Measurements from ENCODE around the gene AMD1.
"Not testable (repeated sequence)": the region's sequence is repeated elsewhere in the genome, so short reads cannot be mapped to it uniquely, and the experiment has no call there.

The AMD1 gene

DNA sequence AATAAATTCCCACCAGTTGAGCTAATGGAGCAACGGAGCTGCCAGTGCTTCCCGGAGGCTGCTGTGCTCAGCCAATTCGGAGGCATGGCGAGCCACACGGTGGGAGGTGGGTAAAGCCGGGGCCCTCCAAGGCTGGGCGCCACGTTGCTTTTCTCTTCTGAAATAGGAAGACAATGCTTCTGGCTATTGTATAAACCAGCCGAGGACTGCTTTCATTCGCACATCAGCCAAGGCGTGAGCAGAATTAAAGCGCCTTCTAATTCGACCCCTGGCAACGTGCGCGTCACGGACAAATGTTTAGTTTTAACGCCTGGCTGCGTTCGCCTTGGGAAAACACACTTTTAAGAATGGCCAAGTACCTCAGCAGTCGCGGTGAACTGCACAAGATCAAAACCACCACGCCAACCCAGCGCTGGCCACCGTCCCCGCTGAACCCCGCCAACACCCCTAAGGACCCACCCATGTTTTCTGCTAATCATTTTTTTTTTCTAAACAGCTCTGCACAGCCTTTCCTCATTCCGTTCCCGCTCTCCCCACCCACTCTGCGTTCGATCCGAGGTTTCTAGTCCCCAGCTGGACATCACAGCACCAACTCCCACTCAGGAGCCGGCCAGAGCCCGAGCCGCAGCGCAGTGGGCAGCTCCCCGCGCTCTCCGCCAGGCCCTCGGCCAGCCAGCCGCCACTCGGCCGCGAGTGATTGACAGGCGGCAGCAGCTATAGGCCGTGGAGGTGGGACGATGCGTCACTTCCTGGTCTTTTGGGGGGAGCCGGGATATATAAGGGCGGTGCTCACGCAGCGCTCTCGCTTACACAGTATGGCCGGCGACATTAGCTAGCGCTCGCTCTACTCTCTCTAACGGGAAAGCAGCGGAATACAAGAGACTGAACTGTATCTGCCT lies at the start of gene AMD1:
Gene AMD1, plus strand, starts transcription at position 805 of the 899 bp plus-strand sequence. CDS start 321 bp downstream, outside the sequence.
- peak; percentile 92 to 95 for DNase-seq

DNA sequence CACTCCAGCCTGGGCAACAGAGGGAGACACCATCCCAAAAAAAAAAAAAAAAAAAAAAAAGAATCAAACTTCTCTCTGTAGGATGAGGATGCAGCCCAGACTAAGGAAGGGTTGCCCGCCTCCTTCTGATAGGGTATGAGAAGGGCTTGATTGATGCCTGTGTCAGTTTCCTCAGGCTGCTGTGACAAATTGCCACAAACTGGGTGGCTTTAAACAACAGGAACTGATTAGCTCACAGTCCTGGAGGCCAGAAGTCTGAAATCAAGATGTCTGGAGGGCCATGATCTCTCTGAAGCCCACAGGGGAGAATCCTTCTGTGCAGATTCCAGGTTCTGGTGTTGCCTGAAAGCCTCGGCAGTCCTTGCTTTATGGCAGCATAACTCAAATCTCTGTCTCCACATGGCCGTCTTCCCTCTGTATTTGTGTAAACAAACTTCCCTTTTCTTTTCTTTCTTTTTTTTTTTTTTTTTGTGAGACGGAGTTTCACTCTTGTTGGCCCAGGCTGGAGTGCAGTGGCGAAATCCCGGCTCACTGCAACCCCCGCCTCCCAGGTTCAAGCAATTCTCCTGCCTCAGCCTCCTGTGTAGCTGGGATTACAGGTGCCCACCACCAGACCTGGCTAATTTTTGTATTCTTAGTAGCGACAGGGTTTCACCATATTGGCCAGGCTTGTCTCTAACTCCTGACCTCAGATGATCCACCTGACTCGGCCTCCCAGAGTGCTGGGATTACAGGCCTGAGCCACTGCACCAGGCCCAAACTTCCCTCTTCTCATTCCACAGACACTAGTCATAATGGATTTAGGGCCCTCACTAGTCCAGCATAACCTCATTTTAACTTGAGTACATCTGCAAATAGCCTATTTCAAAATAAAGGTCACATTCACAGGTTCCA lies 48.1 kb upstream of the AMD1 start:
- DNase-seq: no peak

DNA sequence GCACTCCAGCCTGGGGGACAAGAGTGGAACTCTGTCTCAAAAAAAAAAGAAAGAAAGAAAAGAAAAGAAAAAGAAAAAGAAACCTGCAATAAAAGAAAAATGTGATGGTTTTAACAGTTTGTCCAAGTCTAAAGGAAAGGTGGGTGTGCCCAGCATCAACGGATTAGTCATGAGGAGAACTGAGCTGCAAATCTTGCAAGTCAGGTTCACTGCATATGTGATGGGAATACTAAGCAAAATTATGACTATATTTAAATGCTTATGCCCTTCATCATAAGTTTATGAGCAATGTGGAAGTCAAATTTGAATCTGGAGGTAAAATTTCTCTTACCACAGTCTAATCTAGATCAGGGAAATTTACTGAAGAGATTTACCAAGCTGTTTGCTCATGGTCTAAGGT lies 46.2 kb upstream of the AMD1 start:
- DNase-seq: no peak

DNA sequence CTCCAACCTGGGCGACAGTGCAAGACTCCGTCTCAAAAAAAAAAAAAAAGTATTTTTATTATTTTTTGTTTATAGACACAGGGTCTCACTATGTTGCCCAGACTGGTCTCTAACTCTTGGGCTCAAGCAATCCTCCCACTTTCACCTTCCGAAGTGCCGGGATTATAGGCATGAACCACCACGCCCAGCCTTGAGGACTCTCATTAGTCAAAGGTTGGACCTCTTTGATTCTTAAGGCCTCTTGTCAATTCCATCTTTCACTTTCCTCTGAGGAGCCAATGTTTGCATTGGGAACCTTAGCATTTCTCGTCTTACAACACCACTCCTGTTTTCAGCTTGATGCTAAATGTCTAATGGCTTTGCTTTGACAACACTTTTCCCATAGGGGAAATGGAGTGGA lies 43.2 kb upstream of the AMD1 start:
- no peak for DNase-seq

DNA sequence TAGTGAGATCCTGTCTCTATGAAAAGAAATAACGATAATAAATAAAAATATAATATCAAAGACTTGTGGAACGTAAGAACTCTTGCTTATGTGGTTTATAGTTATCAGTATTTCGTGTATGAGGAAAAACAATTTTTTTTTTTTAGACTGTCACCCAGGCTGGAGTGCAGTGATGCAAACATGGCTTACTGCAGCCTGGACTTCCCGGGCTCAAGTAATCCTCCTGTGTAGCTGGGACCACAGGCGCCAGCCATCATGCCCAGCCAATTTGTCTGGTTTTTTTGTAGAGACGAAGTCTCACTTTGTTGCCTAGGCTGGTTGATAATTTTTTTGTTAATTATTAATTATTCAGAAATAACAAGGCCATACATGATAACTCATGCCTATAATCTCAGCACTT lies 40.8 kb upstream of the AMD1 start:
- no peak for DNase-seq

DNA sequence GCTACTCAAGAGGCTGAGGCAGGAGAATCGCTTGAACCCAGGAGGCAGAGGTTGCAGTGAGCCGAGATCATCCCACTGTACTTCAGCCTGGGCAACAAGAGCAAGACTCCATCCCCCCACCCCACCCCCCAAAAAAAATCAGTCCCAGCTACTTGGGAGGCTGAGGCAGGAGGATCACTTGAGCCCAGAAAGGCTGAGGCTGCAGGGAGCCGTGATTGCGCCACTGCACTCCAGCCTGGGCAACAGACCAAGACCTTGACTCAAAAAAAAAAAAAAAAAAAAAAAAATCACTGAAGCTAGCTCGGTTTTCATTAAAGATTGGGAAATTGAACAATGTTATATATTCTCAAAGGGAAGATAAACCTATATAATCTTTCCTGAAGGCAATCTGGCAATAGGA lies 38.8 kb upstream of the AMD1 start:
- not testable (repeated sequence) for DNase-seq

DNA sequence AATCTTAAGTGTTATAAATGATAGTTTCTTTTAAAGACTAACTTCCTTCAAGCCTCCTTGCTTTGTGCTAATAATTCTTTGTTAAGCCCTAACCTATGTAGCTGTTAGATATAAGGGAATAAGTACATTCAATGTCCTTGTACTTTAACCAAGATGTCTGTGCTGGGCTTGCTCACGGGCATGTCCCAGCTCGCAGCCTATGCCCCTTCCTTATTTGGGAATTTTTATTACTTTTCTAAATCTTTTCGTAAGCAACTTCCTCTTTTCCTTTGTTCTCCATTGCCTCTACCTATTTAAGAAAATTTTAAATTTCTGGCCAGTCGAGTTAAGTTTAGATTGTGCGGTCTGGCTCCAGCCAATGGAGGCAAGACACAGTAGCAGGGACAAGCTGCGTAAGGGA lies 33.3 kb upstream of the AMD1 start:
- no peak for DNase-seq

DNA sequence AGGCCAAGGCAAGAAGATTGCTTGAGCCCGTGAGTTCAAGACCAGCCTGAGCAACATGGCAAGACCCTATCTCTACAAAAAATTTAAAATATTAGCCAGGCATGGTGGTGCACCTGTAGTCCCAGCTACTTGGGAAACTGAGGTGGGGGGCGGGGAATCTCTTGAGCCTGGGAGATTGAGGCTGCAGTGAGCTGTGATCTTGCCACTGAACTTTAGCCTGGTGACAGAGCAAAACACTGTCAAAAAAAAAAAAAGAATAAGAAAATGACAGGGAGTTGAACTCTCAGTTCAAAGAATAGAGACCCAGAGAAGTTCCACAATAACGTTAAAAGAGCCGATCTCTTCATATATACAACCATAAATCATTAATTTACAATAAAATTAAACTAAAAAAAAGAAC lies 24.8 kb upstream of the AMD1 start:
- DNase-seq: no peak

DNA sequence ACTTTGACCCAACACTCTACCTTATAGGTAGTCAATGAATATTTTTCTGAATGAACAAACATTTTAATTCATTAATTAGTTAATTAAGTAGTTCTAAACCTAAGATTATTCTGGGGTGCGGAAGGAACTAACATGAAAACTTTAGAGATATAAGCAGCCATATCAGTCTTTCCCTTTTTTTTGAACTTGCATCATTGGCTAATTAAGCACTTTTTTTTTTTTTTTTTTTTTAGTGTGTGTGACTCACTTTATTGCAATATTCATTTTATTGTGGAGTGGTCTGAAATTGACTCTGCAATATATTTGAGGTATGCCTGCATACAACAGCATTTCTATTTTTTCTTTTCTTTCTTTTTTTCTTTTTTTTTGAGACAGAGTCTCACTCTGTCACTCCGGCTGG lies 21.8 kb upstream of the AMD1 start:
- no peak for DNase-seq

DNA sequence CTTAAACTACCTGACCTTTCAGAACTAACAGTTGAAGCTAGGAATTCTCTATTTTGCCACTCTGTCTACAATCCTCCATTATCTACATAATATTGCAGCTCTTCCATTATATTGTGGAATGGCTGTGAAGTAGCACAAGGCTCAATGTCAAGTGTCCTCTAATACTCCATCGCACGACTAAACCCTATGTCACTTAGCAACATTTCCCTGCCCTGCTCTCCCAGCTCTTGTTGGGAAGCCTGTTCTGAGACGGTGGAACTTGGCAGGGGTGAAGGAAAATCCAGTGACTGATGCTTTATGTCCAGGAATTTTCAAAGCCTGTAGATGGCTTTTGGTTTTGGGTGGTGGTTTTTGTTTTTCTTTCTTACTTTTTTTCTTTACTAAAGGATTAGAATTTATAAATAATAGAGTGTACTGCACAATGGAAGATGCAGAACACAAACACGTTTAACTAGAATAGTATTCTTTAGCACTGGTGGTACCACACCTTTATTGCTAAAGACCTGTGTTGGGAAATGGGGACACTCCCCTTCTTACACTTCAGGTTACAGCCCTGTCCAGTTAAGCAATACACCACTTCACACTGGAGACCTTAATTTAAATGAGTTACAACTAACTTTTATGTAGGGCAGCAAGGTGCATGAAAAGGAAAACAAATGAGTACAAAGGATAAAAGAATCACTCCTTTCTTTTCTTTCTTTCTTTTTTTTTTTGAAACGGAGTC lies 20.7 kb upstream of the AMD1 start:
- DNase-seq: no peak

DNA sequence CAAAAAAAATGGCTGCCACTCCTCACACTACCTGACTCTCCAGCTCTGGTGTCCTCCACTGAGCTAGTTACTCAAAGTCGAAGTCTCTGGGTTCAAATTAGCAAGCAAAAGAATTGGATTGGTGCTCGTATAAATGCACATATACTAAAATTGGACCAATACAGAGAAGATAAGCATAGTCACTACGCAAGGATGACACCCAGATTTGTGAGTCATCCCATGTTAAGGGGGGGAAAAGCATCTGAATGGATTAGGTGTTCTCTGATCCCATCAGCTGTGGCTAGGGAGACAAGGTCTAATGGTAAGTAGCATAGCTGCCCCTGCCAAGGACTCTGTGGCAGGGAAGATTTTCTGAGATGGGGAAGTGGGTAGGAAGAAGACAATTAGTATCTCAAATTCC lies 18.3 kb upstream of the AMD1 start:
- no peak for DNase-seq

DNA sequence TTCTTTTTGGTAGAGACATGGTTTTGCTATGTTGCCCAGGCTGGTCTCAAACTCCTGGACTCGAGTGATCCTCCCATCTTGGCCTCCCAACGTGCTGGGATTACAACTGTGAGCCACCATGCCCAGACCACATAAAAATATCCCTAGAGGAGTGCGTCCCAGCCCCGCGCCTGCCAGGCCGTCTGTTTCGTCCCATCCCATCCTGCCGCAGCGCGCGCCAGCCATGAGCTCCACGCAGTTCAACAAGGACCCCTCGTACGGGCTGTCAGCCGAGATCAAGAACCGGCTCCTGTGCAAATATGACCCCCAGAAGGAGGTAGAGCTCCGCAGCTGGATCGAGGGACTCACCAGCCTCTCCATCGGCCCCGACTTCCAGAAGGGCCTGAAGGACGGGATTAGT lies 16.6 kb upstream of the AMD1 start:
- no peak for DNase-seq

DNA sequence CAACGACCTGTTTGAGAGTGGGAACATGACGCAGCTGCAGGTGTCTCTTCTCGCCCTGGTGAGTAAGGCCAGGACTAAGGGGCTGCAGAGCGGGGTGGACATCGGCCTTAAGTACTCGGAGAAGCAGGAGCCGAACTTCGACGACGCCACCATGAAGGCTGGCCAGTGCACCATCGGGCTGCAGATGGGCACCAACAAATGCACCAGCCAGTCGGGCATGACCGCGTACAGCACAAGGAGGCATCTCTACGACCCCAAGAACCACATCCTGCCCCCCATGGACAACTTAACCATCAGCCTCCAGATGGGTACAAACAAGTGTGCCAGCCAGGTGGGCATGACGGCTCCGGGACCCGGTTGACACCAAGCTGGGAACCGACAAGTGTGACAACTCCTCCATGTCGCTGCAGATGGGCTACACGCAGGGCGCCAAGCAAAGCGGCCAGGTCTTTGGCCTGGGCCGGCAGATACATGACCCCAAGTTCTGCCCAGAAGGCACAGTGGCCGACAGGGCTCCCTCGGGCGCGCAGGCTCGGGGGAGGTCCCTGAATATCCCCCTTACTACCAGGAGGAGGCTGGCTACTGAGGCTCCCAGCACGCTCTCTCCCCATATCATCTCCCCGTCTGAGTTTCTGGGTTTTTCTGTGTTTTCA lies 15.9 kb upstream of the AMD1 start:
- no peak for DNase-seq

DNA sequence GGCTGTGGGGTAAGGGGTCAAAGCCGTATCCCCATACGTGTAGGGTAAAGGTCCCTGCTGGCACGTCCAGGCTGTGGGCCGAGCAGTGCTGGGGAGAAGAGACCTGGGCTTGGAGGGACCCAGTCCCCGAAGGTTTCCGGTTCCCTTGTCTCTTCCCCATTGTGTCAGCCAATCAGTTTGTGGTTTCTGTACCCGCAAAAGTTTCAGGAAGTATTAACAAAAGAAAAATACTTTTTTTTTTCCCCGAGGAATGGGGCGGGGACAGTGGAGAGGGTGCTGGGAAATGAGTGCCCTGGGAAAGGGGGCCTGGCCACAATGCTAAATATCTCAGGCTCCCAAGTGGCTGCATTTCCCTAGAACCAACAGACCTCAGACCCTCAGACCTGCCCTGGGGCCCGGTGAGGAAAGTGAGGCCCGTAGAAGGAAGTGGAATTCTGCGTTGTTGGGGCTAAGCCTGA lies 15.2 kb upstream of the AMD1 start:
- DNase-seq: no peak

DNA sequence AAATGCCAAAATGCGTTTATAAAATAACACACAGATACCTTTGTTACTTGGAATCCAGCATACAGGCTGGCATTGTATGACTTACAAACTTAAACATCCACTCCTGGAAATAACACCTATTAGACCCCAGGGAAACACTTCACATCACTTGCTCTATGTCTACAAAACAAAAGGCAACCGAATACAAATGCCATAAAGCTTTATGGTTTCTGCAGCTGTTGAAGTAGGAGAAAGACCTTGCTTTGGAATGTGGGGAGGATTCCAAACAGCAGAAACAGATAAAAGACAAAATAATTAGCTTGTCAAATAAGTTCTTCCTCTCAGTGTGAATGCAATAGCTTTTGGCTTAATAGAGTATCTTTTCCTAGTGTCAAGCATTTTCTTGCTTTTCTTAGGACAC lies 9.8 kb upstream of the AMD1 start:
- no peak for DNase-seq

DNA sequence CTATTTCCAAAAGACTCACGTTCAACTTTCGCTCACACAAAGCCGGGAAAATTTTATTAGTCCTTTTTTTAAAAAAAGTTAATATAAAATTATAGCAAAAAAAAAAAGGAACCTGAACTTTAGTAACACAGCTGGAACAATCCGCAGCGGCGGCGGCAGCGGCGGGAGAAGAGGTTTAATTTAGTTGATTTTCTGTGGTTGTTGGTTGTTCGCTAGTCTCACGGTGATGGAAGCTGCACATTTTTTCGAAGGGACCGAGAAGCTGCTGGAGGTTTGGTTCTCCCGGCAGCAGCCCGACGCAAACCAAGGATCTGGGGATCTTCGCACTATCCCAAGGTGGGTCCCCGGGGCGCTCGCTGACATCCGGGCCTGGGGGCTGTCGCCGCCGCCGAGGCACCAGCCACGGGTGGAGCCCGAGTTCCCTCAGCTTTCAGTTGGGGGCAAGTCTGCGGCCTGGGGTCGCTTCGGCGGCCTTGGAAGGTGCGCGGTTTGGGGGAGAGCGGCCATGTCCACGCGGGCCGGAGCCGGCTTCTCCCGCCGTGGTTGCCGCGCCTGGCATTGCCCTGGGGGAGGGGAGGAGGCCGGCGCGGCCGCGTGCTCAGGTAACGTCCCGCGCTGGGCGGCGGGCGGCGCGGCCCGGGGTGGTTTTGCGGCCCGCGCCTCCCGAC lies 429 bp downstream of the AMD1 start:
- DNase-seq: peak; percentile 31 to 32

DNA sequence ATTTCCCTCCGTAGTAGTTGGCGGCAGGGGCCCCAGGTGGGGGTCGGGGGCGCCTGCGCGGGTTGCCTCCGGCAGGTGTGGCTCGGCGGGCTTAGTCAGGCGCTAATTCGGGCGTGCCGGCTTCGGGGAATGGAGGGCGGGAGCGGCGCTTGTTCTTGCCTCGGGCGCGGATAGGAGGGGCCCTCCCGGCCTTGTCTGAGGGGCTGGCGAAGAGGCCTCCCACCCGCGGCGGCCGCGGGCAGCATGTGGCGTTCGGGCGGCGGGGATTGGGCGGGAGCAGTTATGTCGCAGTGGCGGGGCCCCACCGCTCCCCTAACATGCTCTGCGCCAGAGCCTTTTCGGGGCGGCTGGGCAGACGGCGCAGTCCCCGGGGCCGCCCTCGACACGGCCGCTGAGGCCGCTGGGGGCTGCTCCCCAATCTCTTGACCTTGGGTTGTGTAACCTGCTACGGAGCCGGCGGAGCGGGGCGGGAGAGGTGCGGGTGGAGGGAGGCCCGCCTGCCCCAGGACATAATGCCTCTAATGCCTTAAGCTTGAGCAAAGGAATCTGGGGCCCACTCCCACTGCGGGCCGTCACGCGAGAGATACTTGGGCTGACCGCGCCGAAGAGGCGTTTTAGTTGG lies 1.1 kb downstream of the AMD1 start:
- DNase-seq: peak in 1 of 2 experiments; percentile 32

DNA sequence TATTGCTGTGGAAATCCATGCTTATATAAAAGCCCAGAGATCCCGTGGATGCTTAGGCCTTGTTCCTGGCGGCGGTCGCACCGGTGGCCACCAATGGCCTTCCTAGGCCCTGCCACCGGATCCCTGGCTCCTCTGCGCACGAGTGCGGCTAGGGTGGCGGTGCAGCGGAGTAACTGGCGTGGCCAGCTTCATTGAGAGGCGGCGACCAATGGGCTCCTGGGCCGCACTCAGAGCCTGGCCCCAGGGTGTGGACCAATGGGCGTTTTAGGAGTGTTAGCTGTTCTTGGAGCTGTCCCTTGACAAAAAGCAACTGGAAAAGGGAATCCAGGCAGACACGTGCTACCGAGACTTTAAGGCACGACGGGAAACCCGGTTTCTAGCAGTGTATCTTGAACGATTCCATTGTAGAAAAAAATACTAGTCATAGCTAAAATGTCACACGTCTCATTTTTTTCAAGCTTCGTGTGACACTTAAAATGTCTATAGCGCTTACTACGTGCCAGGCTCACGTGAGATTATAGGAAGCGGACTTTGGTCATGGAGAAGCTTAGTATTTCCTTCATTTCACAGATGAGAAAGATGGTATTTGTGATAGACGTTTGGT lies 1.7 kb downstream of the AMD1 start:
- DNase-seq: peak; percentile 70 to 74

DNA sequence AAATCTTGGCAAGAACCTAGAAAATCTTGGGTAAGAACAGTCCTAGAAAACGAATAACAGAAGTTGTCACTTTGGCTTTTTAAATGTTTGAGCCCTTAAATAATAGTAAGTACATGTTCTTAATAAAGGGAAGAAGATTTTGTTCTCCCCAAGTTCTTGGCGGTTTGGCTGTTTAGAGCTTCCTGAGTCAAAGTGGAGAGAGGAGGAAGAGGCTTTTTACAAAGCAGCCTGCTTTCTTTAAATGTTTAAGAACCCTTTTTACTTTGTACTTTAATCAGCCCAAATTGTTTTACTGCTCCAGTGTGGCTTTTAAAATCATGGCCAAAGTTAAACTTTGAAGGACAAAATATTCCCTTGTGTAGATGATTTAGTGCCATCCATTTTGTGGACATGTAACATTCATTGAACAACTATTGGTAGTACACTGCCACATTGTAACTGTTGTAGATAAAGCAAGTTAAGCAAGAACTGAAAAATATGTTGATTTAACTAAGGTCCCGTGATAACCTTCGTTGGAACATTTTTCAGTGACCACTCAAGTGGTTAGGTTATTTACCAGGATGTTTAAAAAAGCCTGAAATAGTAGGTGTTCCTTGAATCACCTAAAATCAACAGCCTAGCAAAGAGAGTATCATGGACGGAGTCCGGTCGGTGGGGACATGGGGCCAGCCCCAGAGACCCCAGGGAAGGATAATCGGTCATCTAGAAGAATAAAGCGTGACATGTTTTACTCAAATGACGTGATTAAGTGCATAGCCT lies 2.4 kb downstream of the AMD1 start:
- no peak for DNase-seq

DNA sequence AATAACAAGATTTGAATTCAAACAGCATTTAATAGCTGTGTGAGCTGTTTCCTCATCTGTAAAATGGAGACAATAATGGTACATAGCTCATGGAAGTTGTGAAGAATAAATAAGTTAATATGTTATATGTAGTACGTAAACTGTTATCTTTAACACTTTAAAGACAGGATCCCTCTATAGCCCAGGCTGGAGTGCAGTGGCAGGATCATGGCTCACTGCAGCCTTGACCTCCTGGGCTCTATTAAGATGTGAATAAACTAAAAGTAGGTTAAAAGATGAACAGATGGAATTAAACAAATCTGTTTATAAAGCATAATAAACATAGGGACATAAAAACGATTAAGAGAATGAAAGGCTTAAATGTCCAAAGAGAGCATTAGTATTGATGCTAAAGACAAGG lies 3.0 kb downstream of the AMD1 start:
- DNase-seq: no peak

Data from NCI-H187 (cell line).